Chondrocyte (in vitro differentiated cells): ENCODE data around the gene TKT. TPM values are rescaled to one million over a fixed set of nuclear protein-coding genes. Genes with fewer than 3 reads are reported as not detected.
"Not testable (repeated sequence)": the region's sequence is repeated elsewhere in the genome, so short reads cannot be mapped to it uniquely, and the experiment has no call there.

Experiments used
- DNase-seq: peaks from one replicate; pipeline ENCODE4 v3.0.0; 2021; ENCODE audit warnings: mixed read lengths, low spot score
- H3K27ac Mint-ChIP-seq: one replicate; pipeline ENCODE4 v1.8.0; 2021; ENCODE audit warnings: mild to moderate bottlenecking, moderate library complexity, mixed read lengths; ENCODE audit not compliant: unreplicated experiment
- H3K27me3 Mint-ChIP-seq: 2 replicates; pipeline ENCODE4 v1.8.0; 2021; ENCODE audit warnings: low read depth, mixed read lengths
- H3K36me3 Mint-ChIP-seq: 2 replicates; pipeline ENCODE4 v1.8.0; 2021; ENCODE audit warnings: low read depth, mixed read lengths
- H3K4me1 Mint-ChIP-seq: 2 replicates; pipeline ENCODE4 v1.8.0; 2021; ENCODE audit warnings: low read depth, mild to moderate bottlenecking, mixed read lengths
- H3K4me3 Mint-ChIP-seq: one replicate; pipeline ENCODE4 v1.8.0; 2021; ENCODE audit warnings: mild to moderate bottlenecking, moderate library complexity, mixed read lengths; ENCODE audit not compliant: unreplicated experiment
- H3K9me3 Mint-ChIP-seq: 2 replicates; pipeline ENCODE4 v1.8.0; 2021; ENCODE audit warnings: low read depth, mixed read lengths
- total RNA-seq: library from RNA; stranded (reverse); gene quantifications from 3 replicates; pipeline ENCODE4 v1.2.1, GENCODE V29; 2021
- TF ChIP-seq, protein P1 (sequence below): fragments of 200-600 bp; sonication (generic); IDR thresholded peaks from 2 replicates; pipeline ENCODE4 v1.5.0; 2021; ENCODE audit warnings: antibody characterized with exemption, mild to moderate bottlenecking, moderate library complexity

The TKT gene
- total RNA-seq, 1 donor from 2014 or later, result 165 TPM

DNA sequence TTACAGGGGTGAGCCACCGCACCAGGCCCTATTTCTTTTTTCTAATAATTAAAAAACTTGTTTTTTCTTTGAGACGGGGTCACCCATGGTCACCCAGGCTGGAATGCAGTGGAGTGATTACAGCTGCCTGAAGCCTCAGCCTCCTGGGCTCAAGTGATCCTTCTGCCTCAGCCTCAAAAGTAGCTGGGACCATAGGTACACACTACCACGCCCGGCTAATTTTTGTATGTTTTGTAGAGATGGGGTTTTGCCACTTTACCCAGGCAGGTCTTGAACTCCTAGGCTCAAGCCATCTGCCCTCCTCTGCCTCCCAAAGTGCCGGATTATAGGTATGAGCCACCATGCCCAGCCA is 858 bp upstream of the TKT start:
- DNase-seq, result no peak
- TF ChIP-seq, protein P1, sequence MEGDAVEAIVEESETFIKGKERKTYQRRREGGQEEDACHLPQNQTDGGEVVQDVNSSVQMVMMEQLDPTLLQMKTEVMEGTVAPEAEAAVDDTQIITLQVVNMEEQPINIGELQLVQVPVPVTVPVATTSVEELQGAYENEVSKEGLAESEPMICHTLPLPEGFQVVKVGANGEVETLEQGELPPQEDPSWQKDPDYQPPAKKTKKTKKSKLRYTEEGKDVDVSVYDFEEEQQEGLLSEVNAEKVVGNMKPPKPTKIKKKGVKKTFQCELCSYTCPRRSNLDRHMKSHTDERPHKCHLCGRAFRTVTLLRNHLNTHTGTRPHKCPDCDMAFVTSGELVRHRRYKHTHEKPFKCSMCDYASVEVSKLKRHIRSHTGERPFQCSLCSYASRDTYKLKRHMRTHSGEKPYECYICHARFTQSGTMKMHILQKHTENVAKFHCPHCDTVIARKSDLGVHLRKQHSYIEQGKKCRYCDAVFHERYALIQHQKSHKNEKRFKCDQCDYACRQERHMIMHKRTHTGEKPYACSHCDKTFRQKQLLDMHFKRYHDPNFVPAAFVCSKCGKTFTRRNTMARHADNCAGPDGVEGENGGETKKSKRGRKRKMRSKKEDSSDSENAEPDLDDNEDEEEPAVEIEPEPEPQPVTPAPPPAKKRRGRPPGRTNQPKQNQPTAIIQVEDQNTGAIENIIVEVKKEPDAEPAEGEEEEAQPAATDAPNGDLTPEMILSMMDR, result no peak
- Mint-ChIP-seq H3K4me3 (no peak overlapping the region), H3K9me3 (no peaks in the 10 kb centered on the region), H3K4me1 (peaks cover 47% of the 10 kb centered on the region), H3K27ac (no peak overlapping the region), H3K27me3 (no peaks in the 10 kb centered on the region), H3K36me3 (no peaks in the 10 kb centered on the region)

DNA sequence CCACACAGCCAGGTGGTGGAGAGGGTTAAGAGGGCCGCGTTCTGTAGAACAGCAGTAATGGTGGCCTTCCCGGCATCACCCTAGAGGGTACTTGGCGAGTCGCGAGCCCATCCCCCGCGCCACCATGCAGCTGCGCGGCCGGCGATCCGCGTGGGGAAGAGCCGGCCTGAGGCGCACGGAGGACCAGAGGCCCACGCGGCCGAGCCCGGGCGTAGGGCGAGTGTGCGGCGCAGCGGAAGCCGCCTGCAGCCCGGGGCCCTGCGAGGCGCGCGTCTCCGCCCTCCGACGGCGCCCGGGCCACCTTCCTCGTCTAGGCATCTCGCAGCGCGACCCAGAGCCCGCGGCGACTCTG is 423 bp downstream of the TKT start:
- H3K9me3 Mint-ChIP-seq, result no peaks in the 10 kb centered on the region
- peak overlapping the region; percentile 88 for H3K27ac Mint-ChIP-seq
- no peak for DNase-seq
- H3K4me1 Mint-ChIP-seq, result peaks cover 57% of the 10 kb centered on the region
- TF ChIP-seq, protein P1, result no peak
- H3K36me3 Mint-ChIP-seq, result no peaks in the 10 kb centered on the region
- no peaks in the 10 kb centered on the region for H3K27me3 Mint-ChIP-seq
- peak overlapping the region; percentile 89 for H3K4me3 Mint-ChIP-seq

DNA sequence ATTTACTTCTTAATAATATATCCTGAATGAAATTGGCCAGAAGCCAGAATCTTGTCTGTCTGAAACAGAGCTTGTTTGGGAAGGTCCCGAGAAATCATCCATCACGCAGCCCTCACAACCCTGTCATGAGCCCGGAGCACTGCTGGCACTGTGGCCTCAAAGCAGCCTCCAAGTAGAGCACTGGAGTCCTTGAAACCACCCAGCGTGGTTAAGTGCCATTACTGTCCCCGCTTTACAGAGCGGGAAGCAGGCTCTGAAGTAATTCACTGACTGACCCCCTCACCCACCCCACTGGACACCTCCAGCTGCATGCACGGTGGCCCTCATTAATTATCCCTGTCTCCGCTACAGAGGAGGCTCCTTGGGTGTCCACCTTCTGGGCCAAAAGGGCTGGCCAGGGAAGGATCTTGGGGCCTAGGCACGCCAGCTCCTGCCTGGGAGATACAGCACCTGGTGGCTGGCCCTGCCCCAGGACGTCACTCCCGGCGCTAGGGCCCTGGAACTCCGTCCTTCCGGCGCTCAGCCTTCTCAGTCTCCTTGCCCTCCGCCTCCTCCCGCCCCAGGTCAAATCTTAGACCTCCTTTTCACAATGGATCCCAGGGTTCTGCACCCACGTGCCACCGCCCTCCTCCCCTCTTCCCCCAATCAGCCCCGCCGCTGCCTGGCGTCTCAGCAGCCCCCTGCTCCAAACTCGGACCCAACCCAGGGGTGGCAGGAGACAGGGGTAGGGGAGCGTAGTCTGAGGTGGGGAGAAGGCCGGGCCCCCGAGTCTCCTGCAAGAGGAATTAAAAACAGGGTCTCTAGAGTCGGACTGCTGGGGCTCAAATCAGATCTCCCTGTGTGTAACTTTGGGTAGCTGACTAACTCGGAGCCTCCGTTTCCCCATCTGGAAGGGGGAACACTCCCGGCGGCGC is 1.1 kb downstream of the TKT start:
- Mint-ChIP-seq H3K4me3 (peak overlapping the region; percentile 89), H3K27me3 (no peaks in the 10 kb centered on the region), H3K36me3 (no peaks in the 10 kb centered on the region), H3K9me3 (no peaks in the 10 kb centered on the region), H3K4me1 (peaks cover 58% of the 10 kb centered on the region), H3K27ac (peak overlapping the region; percentile 88)
- TF ChIP-seq, protein P1, result no peak
- DNase-seq, result no peak

DNA sequence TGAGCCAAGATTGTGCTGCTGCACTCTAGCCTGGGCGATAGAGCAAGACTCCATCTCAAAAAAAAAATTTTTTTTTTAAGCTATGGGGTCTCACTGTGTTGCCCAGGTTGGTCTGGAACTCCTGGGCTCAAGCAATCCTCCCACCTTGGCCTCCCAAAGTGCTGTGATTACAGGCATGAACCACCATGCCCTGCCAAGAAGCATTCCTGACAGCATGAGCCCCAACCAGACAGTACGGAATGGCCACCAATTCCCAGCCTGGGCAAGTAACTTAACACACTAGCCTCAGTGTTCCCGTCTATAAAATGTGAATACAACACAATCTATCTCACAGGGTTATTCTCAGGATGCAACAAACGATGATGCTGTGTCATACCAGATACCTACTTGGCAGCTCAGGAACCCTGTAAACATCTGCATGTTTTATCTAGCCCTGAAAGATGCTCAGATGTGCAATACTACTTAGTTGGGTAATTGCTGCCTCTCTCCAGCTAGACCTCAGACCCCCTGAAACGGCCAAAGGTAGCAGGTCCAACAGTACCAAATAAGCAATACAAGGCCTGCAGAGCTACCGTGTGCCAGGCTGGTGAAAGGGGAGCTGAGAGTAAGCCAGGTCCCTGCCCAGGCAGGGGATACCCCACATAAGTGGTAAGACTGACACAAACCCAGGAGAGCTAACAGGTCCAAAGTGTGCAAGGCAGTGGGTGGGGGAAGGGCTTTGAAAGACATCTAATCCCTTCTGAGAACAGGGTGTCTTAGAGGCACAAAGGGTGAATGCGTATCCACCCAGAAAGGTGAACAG is 1.9 kb downstream of the TKT start:
- Mint-ChIP-seq H3K9me3 (no peaks in the 10 kb centered on the region), H3K27ac (peak overlapping the region; percentile 88), H3K4me3 (peak overlapping the region; percentile 89), H3K36me3 (no peaks in the 10 kb centered on the region), H3K4me1 (peaks cover 53% of the 10 kb centered on the region), H3K27me3 (no peaks in the 10 kb centered on the region)
- TF ChIP-seq, protein P1, result no peak
- DNase-seq, result no peak

DNA sequence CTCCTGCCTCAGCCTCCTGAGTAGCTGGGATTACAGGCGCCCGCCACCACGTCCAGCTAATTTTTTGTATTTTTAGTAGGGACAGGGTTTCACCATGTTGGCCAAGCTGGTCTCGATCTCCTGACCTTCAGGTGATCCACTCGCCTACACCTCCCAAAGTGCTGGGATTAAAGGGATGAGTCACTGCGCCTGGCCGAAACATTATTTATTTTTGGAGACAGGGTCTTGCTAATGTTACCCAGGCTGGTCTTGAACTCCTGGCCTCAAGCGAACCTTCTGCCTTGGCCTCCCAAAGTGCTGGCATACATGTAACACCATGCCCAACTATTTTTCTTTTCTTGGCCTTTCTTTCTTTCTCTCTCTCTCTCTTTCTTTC is 2.9 kb downstream of the TKT start:
- Mint-ChIP-seq H3K4me1 (peaks cover 57% of the 10 kb centered on the region), H3K4me3 (peak overlapping the region; percentile 89), H3K27ac (peak overlapping the region; percentile 92)
- not testable (repeated sequence) for H3K27me3 Mint-ChIP-seq, H3K9me3 Mint-ChIP-seq, H3K36me3 Mint-ChIP-seq, DNase-seq
